IMR-90 (cell line): ENCODE data around the gene KLF13.

Source experiments
- CEBPB ChIP-seq: IDR thresholded peaks from 2 replicates; pipeline ENCODE4 v1.6.1; 2012; ENCODE audit warnings: low read depth, low read length, improper control_type of control experiment
- POLR2A ChIP-seq: IDR thresholded peaks from 2 replicates; pipeline ENCODE4 v1.6.1; 2012; ENCODE audit warnings: mild to moderate bottlenecking, low read depth, low read length
- RAD21 ChIP-seq: IDR thresholded peaks from 2 replicates; pipeline ENCODE4 v1.6.1; 2012; ENCODE audit warnings: low read length, improper control_type of control experiment
- SMC3 ChIP-seq: fragments of 150-350 bp; IDR thresholded peaks from 2 replicates; pipeline ENCODE4 v1.6.1; 2016; ENCODE audit warnings: low read depth, mild to moderate bottlenecking, antibody characterized with exemption, low read length, moderate library complexity
- TF ChIP-seq, protein P1 (sequence below): conservative IDR thresholded peaks from 2 replicates; pipeline ENCODE4 v1.5.1; 2012; ENCODE audit warnings: mild to moderate bottlenecking, low read depth, low read length, improper control_type of control experiment
- TF ChIP-seq, protein P2 (sequence below): fragments of 150-350 bp; IDR thresholded peaks from 2 replicates; pipeline ENCODE4 v1.6.1; 2017; ENCODE audit warnings: mild to moderate bottlenecking, antibody characterized with exemption, low read length, low read depth

DNA sequence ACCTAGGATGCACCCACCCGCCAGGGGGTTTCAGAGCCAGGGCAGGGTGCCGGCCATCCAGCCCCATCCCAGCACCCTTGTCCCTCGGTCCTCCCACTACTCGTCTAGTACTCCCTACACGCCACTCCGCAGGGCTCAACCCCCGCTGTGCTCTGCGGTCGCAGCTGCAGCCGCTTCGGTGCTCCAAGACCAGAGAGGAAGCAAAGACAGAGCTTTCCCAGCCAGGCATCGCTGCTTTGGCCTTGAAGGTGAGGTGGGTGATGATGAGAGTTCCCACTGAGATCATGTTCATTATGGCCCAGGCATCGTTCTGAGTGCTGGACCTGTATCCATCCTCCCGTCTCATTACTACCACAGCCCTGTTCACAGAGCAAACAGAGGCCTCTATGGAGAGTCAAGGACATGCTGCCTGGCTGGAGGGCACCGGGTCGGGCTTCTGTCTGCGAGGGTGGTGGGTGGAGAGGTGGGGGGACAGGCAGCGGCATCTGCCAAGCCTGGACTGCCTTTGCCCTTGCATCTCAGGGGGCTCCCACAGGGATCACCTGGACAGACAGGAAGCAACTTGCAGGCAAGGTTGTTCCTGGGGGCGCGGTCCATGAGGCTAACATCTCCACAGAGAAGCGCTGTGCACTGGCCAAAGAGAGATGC, 66.9 kb downstream of the KLF13 start:
- TF ChIP-seq, protein P1, sequence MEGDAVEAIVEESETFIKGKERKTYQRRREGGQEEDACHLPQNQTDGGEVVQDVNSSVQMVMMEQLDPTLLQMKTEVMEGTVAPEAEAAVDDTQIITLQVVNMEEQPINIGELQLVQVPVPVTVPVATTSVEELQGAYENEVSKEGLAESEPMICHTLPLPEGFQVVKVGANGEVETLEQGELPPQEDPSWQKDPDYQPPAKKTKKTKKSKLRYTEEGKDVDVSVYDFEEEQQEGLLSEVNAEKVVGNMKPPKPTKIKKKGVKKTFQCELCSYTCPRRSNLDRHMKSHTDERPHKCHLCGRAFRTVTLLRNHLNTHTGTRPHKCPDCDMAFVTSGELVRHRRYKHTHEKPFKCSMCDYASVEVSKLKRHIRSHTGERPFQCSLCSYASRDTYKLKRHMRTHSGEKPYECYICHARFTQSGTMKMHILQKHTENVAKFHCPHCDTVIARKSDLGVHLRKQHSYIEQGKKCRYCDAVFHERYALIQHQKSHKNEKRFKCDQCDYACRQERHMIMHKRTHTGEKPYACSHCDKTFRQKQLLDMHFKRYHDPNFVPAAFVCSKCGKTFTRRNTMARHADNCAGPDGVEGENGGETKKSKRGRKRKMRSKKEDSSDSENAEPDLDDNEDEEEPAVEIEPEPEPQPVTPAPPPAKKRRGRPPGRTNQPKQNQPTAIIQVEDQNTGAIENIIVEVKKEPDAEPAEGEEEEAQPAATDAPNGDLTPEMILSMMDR, result no peak
- TF ChIP-seq SMC3 (no peak), POLR2A (no peak), CEBPB (no peak), RAD21 (no peak)
- TF ChIP-seq, protein P2, sequence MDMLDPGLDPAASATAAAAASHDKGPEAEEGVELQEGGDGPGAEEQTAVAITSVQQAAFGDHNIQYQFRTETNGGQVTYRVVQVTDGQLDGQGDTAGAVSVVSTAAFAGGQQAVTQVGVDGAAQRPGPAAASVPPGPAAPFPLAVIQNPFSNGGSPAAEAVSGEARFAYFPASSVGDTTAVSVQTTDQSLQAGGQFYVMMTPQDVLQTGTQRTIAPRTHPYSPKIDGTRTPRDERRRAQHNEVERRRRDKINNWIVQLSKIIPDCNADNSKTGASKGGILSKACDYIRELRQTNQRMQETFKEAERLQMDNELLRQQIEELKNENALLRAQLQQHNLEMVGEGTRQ, result no peak
